Upper lobe of left lung (tissue), 6 donors: ENCODE measurements around the gene ZBTB39. TPM values are rescaled to one million over a fixed set of nuclear protein-coding genes. Genes with fewer than 3 reads are reported as not detected.

Experiments
- ATAC-seq, 2 donors: fragments of 200-7000 bp; cut with Tn5 transposase; one replicate each; pipeline ENCODE4 v1.9.1; 2022; ENCODE audit warnings: mild to moderate bottlenecking in 2 of 2, moderate library complexity in 2 of 2; ENCODE audit not compliant: low FRiP score in 2 of 2
- DNase-seq, 2 donors: peaks; one replicate each; pipeline ENCODE4 v3.0.0-alpha.2; 2019 to 2020
- H3K27ac ChIP-seq, 4 donors: fragments of 200-600 bp; sonication (generic); one replicate each; pipeline ENCODE4 v1.5.1; 2016 to 2019
- H3K27me3 ChIP-seq, 4 donors: fragments of 200-600 bp; sonication (generic); one replicate each; pipeline ENCODE4 v1.5.1; 2017 to 2019
- H3K36me3 ChIP-seq, 4 donors: fragments of 200-600 bp; sonication (generic); one replicate each; pipeline ENCODE4 v1.5.1; 2016 to 2019
- H3K4me1 ChIP-seq, 4 donors: fragments of 200-600 bp; sonication (generic); one replicate each; pipeline ENCODE4 v1.5.1; 2018 to 2019
- H3K4me3 ChIP-seq, 4 donors: fragments of 200-600 bp; sonication (generic); one replicate each; pipeline ENCODE4 v1.5.1; 2017 to 2019; ENCODE audit warnings: mild to moderate bottlenecking in 2 of 4, moderate library complexity in 1 of 4
- H3K9me3 ChIP-seq, 4 donors: fragments of 200-600 bp; sonication (generic); one replicate each; pipeline ENCODE4 v1.5.1; 2018 to 2019
- CTCF ChIP-seq, 6 experiments: fragments of 450-650 bp in 4 of 6; fragments of 200-600 bp in 2 of 6; sonication (generic) in 2 of 6; IDR thresholded peaks; one replicate each; pipeline ENCODE4 v1.5.1; 2016 to 2019; ENCODE audit warnings: antibody characterized with exemption in 6 of 6
- EP300 ChIP-seq, 4 donors: sonication (generic); formaldehyde crosslinking; IDR thresholded peaks; one replicate each; pipeline ENCODE4 v1.5.1; 2017; ENCODE audit warnings: antibody characterized with exemption in 4 of 4, control low read depth in 2 of 4
- POLR2A ChIP-seq, 4 donors: fragments of 450-650 bp; IDR thresholded peaks; one replicate each; pipeline ENCODE4 v1.5.1; 2016 to 2017; ENCODE audit warnings: antibody characterized with exemption in 4 of 4, mild to moderate bottlenecking in 2 of 4
- POLR2AphosphoS5 ChIP-seq, 2 donors: sonication (generic); formaldehyde crosslinking; IDR thresholded peaks; one replicate each; pipeline ENCODE4 v1.5.1; 2017; ENCODE audit warnings: antibody characterized with exemption in 2 of 2
- WGBS, 2 donors: methylation state at CpG; one replicate each; pipeline ENCODE4 v1.1.5; 2017 to 2018; 5-methylcytosine and 5-hydroxymethylcytosine counted together
- total RNA-seq, 6 donors: library from RNA; depleted of rRNA in 4 of 6; stranded (reverse); fragments of >200 nt in 4 of 6; gene quantifications; one replicate each; pipeline versions ENCODE4 v1.1.0 to v1.2.1, GENCODE V29; 2016 to 2021
- donor health status: DM: no; HTN: no; CAD: no; lungs with moderate emphysema.
- donor health status: DM: no; HTN: yes; CAD: no; lungs with severe emphysema.

The ZBTB39 gene
- total RNA-seq, 6 donors from 2014 or later: 3.2 to 9.4 (median 6.2) TPM

- H3K27me3 ChIP-seq: no peaks in the 10 kb centered on the region
- no peak overlapping the region for H3K4me3 ChIP-seq
- H3K4me1 ChIP-seq: peaks cover 24 to 47% (median 38%) of the 10 kb centered on the region in 4 donors
- peaks cover 18 to 51% (median 30%) of the 10 kb centered on the region in 4 donors for H3K36me3 ChIP-seq
- no peak for ATAC-seq
- WGBS, 2 donors: 91 to 93% methylated on average over 13 of the region's 13 CpGs
- H3K9me3 ChIP-seq: no peaks in the 10 kb centered on the region
- DNase-seq: no peak
- TF ChIP-seq POLR2A (IDR thresholded peaks at IDR 0.05) (no peak), CTCF (IDR thresholded peaks at IDR 0.05) (no peak), POLR2AphosphoS5 (IDR thresholded peaks at IDR 0.05) (no peak), EP300 (IDR thresholded peaks at IDR 0.05) (no peak)
- H3K27ac ChIP-seq: no peak overlapping the region
Measured at GRCh38 chr12:57003395-57003794, 3.0 kb downstream of the ZBTB39 start.

GRCh38 chr12:57001448-57001906, 4.9 kb downstream of the ZBTB39 start:
- peaks cover 25 to 38% (median 35%) of the 10 kb centered on the region in 4 donors for H3K4me1 ChIP-seq
- no peaks in the 10 kb centered on the region for H3K27me3 ChIP-seq
- H3K36me3 ChIP-seq: peaks cover 18 to 52% (median 30%) of the 10 kb centered on the region in 4 donors
- 29 to 43% methylated on average over 8 to 13 of the region's 13 CpGs for WGBS, 2 donors
- H3K27ac ChIP-seq: no peak overlapping the region
- DNase-seq (peak in 1 of 2 donors; percentile 78), ATAC-seq (peak; percentile 55 to 71)
- H3K4me3 ChIP-seq: no peak overlapping the region
- H3K9me3 ChIP-seq: no peaks in the 10 kb centered on the region
- TF ChIP-seq POLR2A (IDR thresholded peaks at IDR 0.05) (no peak), POLR2AphosphoS5 (IDR thresholded peaks at IDR 0.05) (peak in 1 of 2 donors; percentile 16), EP300 (IDR thresholded peaks at IDR 0.05) (no peak), CTCF (IDR thresholded peaks at IDR 0.05) (peak; percentile 74 to 90 (median 82))

- no peaks in the 10 kb centered on the region for H3K9me3 ChIP-seq
- H3K36me3 ChIP-seq: peaks cover 18 to 57% (median 30%) of the 10 kb centered on the region in 4 donors
- ATAC-seq: no peak
- no peaks in the 10 kb centered on the region for H3K27me3 ChIP-seq
- 72 to 75% methylated on average over 1 of the region's 1 CpG for WGBS, 2 donors
- no peak overlapping the region for H3K4me3 ChIP-seq
- DNase-seq: no peak
- H3K4me1 ChIP-seq: peaks cover 20 to 39% (median 32%) of the 10 kb centered on the region in 4 donors
- H3K27ac ChIP-seq: no peak overlapping the region
- TF ChIP-seq CTCF (IDR thresholded peaks at IDR 0.05): no peak
- no peak for TF ChIP-seq POLR2A (IDR thresholded peaks at IDR 0.05)
- TF ChIP-seq POLR2AphosphoS5 (IDR thresholded peaks at IDR 0.05): no peak
- TF ChIP-seq EP300 (IDR thresholded peaks at IDR 0.05): no peak
Measured at GRCh38 chr12:57000393-57000792, 6.0 kb downstream of the ZBTB39 start.

- H3K4me1 ChIP-seq: peaks cover 14 to 34% (median 23%) of the 10 kb centered on the region in 4 donors
- peaks cover 18 to 57% (median 28%) of the 10 kb centered on the region in 4 donors for H3K36me3 ChIP-seq
- TF ChIP-seq EP300 (IDR thresholded peaks at IDR 0.05): no peak
- no peak for TF ChIP-seq CTCF (IDR thresholded peaks at IDR 0.05)
- no peak for TF ChIP-seq POLR2AphosphoS5 (IDR thresholded peaks at IDR 0.05)
- no peak for TF ChIP-seq POLR2A (IDR thresholded peaks at IDR 0.05)
- no peak overlapping the region for H3K27ac ChIP-seq
- no peak overlapping the region for H3K4me3 ChIP-seq
- DNase-seq: no peak
- ATAC-seq: no peak
- WGBS, 2 donors: 89 to 90% methylated on average over 4 of the region's 4 CpGs
- no peaks in the 10 kb centered on the region for H3K27me3 ChIP-seq
- H3K9me3 ChIP-seq: no peaks in the 10 kb centered on the region
Measured at GRCh38 chr12:56999456-56999855, 6.9 kb downstream of the ZBTB39 start.

- Histone ChIP-seq H3K4me3 (no peak overlapping the region), H3K27me3 (no peaks in the 10 kb centered on the region), H3K27ac (no peak overlapping the region), H3K36me3 (peaks cover 16 to 53% (median 24%) of the 10 kb centered on the region in 4 donors), H3K4me1 (peaks cover 14 to 34% (median 22%) of the 10 kb centered on the region in 4 donors), H3K9me3 (no peaks in the 10 kb centered on the region)
- WGBS, 2 donors: 49 to 52% methylated on average over 4 of the region's 4 CpGs
- TF ChIP-seq POLR2AphosphoS5 (IDR thresholded peaks at IDR 0.05): no peak
- no peak for TF ChIP-seq EP300 (IDR thresholded peaks at IDR 0.05)
- no peak for TF ChIP-seq CTCF (IDR thresholded peaks at IDR 0.05)
- TF ChIP-seq POLR2A (IDR thresholded peaks at IDR 0.05): no peak
- no peak for ATAC-seq
- DNase-seq: no peak
Measured at GRCh38 chr12:56998981-56999380, 7.4 kb downstream of the ZBTB39 start.
